ENCODE measurements around the gene RASSF1. TPM values are rescaled to one million over a fixed set of nuclear protein-coding genes. Genes with fewer than 3 reads are reported as not detected.

The RASSF1 gene
- total and polyA plus RNA-seq, 2 of the 13 experiments (the other 11 are each of a cell fraction or from before 2014, with no cell fraction given): 10.2 to 27.5 TPM

- peak; percentile 52 for TF ChIP-seq CTCF (CRISPR knock-in tag; IDR thresholded peaks at IDR 0.05)
- TF ChIP-seq MYC (CRISPR knock-in tag; IDR thresholded peaks at IDR 0.05; ENCODE audit: borderline replicate concordance): 0 out of 2 replicates have a peak, but pooled peaks have one; percentile 16
- TF ChIP-seq ZKSCAN1 (IDR thresholded peaks at IDR 0.05; ENCODE audit: low read length): no peak
- TF ChIP-seq ZBTB49 (CRISPR knock-in tag; IDR thresholded peaks at IDR 0.05; ENCODE audit: borderline replicate concordance): no peak
These were observed 15.4 kb upstream of the RASSF1 start (continued) for GRCh38 chr3:50355829-50356552.

- WGBS (ENCODE audit: low lambda C conversion rate): 100% methylated on average over 2 of the region's 7 CpGs
- ChIA-PET CTCF (ENCODE audit: low intra/inter-chr PET ratio, low total read pairs) (no interaction called here), POLR2A (no interaction called here)
- peaks cover 10 to 31% of the 10 kb centered on the region in 2 experiments; a peak in 4 of 5 replicates for H3K36me3 ChIP-seq (replicated peaks in 1 of 2; ENCODE audit: control insufficient read depth in 1 of 2, insufficient read depth in 2 of 2, low read length in 2 of 2)
- BruUV-seq (replicated peaks): no TSS peak
- no peak overlapping the region for H3K9ac ChIP-seq (ENCODE audit: insufficient read depth, low read depth, low read length)
- TF ChIP-seq KLF9 (CRISPR knock-in tag; IDR thresholded peaks at IDR 0.05; ENCODE audit: low read depth) (no peak), AGO2 (optimal IDR thresholded peaks at IDR 0.05; ENCODE audit: low read depth, low read length) (peak; percentile 68)
- FAIRE-seq (no peak), ATAC-seq (no peak), DNase-seq (ENCODE audit: low spot score) (no peak)
- H4K20me1 ChIP-seq (ENCODE audit: insufficient read depth, low read length): peaks cover 25% of the 10 kb centered on the region
- H3K27me3 ChIP-seq (ENCODE audit: control insufficient read depth in 1 of 2, insufficient read depth in 2 of 2, low read length in 2 of 2): no peaks in the 10 kb centered on the region
- H3K27ac ChIP-seq (ENCODE audit: extremely low read length, insufficient read depth, low read length): no peak overlapping the region
- intact Hi-C loops (cut with micrococcal nuclease; ENCODE audit: unreplicated experiment): no loop called here
- no peak overlapping the region for H3K4me2 ChIP-seq (ENCODE audit: low read depth, low read length)
- in situ Hi-C loops (cut with HindIII; ENCODE audit: extremely low pct_ligation_motif_present, low pct_unique_long_range_greater_than_20kb): no loop called here
- H2AFZ ChIP-seq (ENCODE audit: low read length): no peak overlapping the region
- H3K9me3 ChIP-seq (ENCODE audit: low read length): no peaks in the 10 kb centered on the region
- H3K4me1 ChIP-seq (ENCODE audit: insufficient read depth, low read length): peaks cover 53% of the 10 kb centered on the region
- H3K79me2 ChIP-seq (ENCODE audit: insufficient read depth, low read length): peaks cover 44% of the 10 kb centered on the region
- no peak overlapping the region for H3K4me3 ChIP-seq (replicated peaks in 1 of 3; ENCODE audit: insufficient read depth in 1 of 3, low read depth in 2 of 3, low read length in 3 of 3)
These were observed 14.2 kb upstream of the RASSF1 start for GRCh38 chr3:50354850-50355249.
